ENCODE data around the gene ACAD9. TPM values are rescaled to one million over a fixed set of nuclear protein-coding genes. Genes with fewer than 3 reads are reported as not detected.
A peak's percentile ranks its signal among the peaks of the same experiment; 100 is the strongest.

ACAD9 gene
- total and polyA plus RNA-seq, 9 of the 15 experiments (the other 6 are each of a cell fraction or from before 2014, with no cell fraction given), result 10.2 to 32.6 (median 22.8) TPM

DNA sequence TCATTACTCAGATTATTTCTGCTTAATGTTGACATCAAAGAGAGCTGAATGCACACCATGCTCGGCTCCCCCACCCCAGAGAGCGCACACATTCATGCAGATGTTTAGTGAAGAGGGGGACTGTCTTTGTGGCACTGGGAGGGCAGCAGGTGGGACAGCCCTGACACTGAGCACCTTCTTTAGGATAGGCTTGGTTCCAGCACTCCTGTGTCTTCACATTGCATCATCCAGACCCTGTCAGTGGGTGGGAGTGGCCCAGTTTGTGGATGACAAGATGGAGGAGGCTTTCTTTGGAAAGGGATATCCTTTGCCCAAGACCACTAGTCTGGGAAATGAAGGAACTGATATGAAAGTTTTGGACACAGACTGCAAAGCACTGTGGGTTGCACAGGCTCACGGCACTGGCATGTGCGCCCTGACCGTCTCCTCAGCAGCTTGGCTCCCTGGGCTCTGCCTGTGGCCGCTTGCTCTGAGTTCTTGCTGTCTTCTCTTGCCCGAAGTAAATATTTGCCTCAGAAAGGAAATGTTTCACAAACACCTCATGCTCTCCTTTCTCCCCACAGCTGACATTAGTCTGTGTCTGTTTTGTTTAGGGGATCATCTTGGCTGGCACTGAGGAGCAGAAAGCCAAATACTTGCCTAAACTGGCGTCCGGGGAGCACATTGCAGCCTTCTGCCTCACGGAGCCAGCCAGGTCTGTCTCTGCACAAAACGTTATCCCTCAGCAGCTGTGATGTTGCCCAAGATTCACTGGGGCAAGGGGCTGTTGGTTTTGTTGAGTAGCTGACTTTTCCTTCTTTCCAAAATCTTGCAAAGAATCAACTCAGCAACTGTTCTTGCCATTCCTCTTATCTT is 16.6 kb downstream of the ACAD9 start (continued):
- TF ChIP-seq, protein P1, sequence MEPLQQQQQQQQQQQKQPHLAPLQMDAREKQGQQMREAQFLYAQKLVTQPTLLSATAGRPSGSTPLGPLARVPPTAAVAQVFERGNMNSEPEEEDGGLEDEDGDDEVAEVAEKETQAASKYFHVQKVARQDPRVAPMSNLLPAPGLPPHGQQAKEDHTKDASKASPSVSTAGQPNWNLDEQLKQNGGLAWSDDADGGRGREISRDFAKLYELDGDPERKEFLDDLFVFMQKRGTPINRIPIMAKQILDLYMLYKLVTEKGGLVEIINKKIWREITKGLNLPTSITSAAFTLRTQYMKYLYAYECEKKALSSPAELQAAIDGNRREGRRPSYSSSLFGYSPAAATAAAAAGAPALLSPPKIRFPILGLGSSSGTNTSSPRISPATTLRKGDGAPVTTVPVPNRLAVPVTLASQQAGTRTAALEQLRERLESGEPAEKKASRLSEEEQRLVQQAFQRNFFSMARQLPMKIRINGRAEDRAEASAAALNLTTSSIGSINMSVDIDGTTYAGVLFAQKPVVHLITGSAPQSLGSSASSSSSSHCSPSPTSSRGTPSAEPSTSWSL (CRISPR knock-in tag; IDR thresholded peaks at IDR 0.05; ENCODE audit: borderline replicate concordance), result no peak
- TF ChIP-seq ZNF444 (CRISPR knock-in tag; IDR thresholded peaks at IDR 0.05) (no peak), CREM (IDR thresholded peaks at IDR 0.05; ENCODE audit: low read depth) (no peak), ZNF232 (CRISPR knock-in tag; IDR thresholded peaks at IDR 0.05) (no peak), ILF3 (IDR thresholded peaks at IDR 0.05; ENCODE audit: borderline replicate concordance) (no peak), MYNN (IDR thresholded peaks at IDR 0.05) (no peak), MYNN (CRISPR knock-in tag; IDR thresholded peaks at IDR 0.05) (no peak), RBM15 (IDR thresholded peaks at IDR 0.05; ENCODE audit: insufficient read depth, low read length) (no peak), ARNT (IDR thresholded peaks at IDR 0.05) (no peak), PCBP1 (IDR thresholded peaks at IDR 0.05; ENCODE audit: low read depth, low read length, poor library complexity, severe bottlenecking) (no peak), CBX1 (IDR thresholded peaks at IDR 0.05; ENCODE audit: low read depth) (no peak), TAF15 (IDR thresholded peaks at IDR 0.05; ENCODE audit: low read depth, low read length) (no peak), ADNP (tag; IDR thresholded peaks at IDR 0.05) (no peak), ZNF133 (CRISPR knock-in tag; IDR thresholded peaks at IDR 0.05) (no peak), DPF2 (IDR thresholded peaks at IDR 0.05) (no peak), TEAD1 (CRISPR knock-in tag; IDR thresholded peaks at IDR 0.05) (peak in 1 of 2 experiments; percentile 47; a peak in 1 of 4 replicates), ZNF561 (CRISPR knock-in tag; conservative IDR thresholded peaks at IDR 0.05) (no peak), HNRNPLL (IDR thresholded peaks at IDR 0.05; ENCODE audit: low read depth, low read length, poor library complexity, severe bottlenecking) (no peak)
- TF ChIP-seq, protein P2, sequence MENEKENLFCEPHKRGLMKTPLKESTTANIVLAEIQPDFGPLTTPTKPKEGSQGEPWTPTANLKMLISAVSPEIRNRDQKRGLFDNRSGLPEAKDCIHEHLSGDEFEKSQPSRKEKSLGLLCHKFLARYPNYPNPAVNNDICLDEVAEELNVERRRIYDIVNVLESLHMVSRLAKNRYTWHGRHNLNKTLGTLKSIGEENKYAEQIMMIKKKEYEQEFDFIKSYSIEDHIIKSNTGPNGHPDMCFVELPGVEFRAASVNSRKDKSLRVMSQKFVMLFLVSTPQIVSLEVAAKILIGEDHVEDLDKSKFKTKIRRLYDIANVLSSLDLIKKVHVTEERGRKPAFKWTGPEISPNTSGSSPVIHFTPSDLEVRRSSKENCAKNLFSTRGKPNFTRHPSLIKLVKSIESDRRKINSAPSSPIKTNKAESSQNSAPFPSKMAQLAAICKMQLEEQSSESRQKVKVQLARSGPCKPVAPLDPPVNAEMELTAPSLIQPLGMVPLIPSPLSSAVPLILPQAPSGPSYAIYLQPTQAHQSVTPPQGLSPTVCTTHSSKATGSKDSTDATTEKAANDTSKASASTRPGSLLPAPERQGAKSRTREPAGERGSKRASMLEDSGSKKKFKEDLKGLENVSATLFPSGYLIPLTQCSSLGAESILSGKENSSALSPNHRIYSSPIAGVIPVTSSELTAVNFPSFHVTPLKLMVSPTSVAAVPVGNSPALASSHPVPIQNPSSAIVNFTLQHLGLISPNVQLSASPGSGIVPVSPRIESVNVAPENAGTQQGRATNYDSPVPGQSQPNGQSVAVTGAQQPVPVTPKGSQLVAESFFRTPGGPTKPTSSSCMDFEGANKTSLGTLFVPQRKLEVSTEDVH (IDR thresholded peaks at IDR 0.05; ENCODE audit: low read depth, partially characterized antibody), result no peak
- TF ChIP-seq, protein P3, sequence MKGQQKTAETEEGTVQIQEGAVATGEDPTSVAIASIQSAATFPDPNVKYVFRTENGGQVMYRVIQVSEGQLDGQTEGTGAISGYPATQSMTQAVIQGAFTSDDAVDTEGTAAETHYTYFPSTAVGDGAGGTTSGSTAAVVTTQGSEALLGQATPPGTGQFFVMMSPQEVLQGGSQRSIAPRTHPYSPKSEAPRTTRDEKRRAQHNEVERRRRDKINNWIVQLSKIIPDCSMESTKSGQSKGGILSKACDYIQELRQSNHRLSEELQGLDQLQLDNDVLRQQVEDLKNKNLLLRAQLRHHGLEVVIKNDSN (CRISPR knock-in tag; IDR thresholded peaks at IDR 0.05), result no peak
- TF ChIP-seq, protein P4, sequence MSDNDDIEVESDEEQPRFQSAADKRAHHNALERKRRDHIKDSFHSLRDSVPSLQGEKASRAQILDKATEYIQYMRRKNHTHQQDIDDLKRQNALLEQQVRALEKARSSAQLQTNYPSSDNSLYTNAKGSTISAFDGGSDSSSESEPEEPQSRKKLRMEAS (CRISPR knock-in tag; IDR thresholded peaks at IDR 0.05), result no peak
- TF ChIP-seq, protein P5, sequence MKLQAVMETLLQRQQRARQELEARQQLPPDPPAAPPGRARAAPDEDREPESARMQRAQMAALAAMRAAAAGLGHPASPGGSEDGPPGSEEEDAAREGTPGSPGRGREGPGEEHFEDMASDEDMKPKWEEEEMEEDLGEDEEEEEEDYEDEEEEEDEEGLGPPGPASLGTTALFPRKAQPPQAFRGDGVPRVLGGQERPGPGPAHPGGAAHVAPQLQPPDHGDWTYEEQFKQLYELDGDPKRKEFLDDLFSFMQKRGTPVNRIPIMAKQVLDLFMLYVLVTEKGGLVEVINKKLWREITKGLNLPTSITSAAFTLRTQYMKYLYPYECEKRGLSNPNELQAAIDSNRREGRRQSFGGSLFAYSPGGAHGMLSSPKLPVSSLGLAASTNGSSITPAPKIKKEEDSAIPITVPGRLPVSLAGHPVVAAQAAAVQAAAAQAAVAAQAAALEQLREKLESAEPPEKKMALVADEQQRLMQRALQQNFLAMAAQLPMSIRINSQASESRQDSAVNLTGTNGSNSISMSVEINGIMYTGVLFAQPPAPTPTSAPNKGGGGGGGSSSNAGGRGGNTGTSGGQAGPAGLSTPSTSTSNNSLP (IDR thresholded peaks at IDR 0.05; ENCODE audit: borderline replicate concordance, low read depth, low read length), result no peak
